HepG2 (cell line): ENCODE results near the gene MS4A10. TPM values are rescaled to one million over a fixed set of nuclear protein-coding genes. Genes with fewer than 3 reads are reported as not detected.

Experiments used
- ATAC-seq: fragments of 200-7000 bp; cut with Tn5 transposase; 3 replicates; pipeline ENCODE4 v1.9.1; 2020; ENCODE audit warnings: mild to moderate bottlenecking, moderate library complexity
- BruUV-seq: library from RNA; stranded (reverse); fragments of 400-500 nt; replicated peaks from 2 replicates; lab custom pipeline; 2021; lab: Mats Ljungman, UMichigan
- CTCF ChIA-PET: fragments of 300-600 bp; formaldehyde crosslinking; extraction: SDS; loops from one replicate; lab custom pipeline; 2021; ENCODE audit warnings: low total read pairs, inconsistent platforms, low intra/inter-chr PET ratio; lab: Yijun Ruan, JAX
- POLR2A ChIA-PET: fragments of 350-600 bp; sonication (Branson Sonifier 250); formaldehyde crosslinking; loops from one replicate; lab custom pipeline; 2020; ENCODE audit warnings: antibody characterized with exemption, inconsistent platforms; lab: Yijun Ruan, JAX
- DNase-seq: peaks from one replicate; pipeline ENCODE4 v3.0.0-alpha.2; 2015; ENCODE audit warnings: low spot score
- FAIRE-seq: peaks from 3 replicates; lab custom pipeline; 2011; peaks lifted over from hg19 to GRCh38; lab: Jason Lieb, UNC
- H2AFZ ChIP-seq: one replicate; pipeline ENCODE4 v1.6.1; 2011; ENCODE audit warnings: low read length, inconsistent platforms
- H3K27ac ChIP-seq: fragments of 300-600 bp; 3 replicates; pipeline ENCODE4 v1.8.0; 2011; ENCODE audit warnings: mixed run types, mild to moderate bottlenecking, mixed read lengths, low read length, inconsistent platforms; ENCODE audit not compliant: insufficient read depth; ENCODE audit errors: extremely low read length
- H3K27me3 ChIP-seq, 2 experiments: fragments of 200-600 bp in 1 of 2; 2 replicates in 1 of 2; 3 replicates in 1 of 2; pipeline versions ENCODE4 v1.6.0 to v1.8.0; 2011; ENCODE audit warnings: low read length in 2 of 2, mild to moderate bottlenecking in 2 of 2, moderate library complexity in 2 of 2, inconsistent platforms in 1 of 2; ENCODE audit not compliant: insufficient read depth in 2 of 2, control insufficient read depth in 1 of 2
- H3K36me3 ChIP-seq, 2 experiments: fragments of 200-600 bp in 1 of 2; replicated peaks in 1 of 2; 2 replicates in 1 of 2; 3 replicates in 1 of 2; pipeline versions ENCODE4 v1.5.1 to v1.8.0; 2011; ENCODE audit warnings: low read length in 2 of 2, inconsistent platforms in 1 of 2; ENCODE audit not compliant: insufficient read depth in 2 of 2, control insufficient read depth in 1 of 2
- H3K4me1 ChIP-seq: 2 replicates; pipeline ENCODE4 v1.5.1; 2012; ENCODE audit warnings: low read length, inconsistent platforms; ENCODE audit not compliant: insufficient read depth
- H3K4me2 ChIP-seq: 2 replicates; pipeline ENCODE4 v1.6.0; 2011; ENCODE audit warnings: low read depth, low read length, inconsistent platforms
- H3K4me3 ChIP-seq, 3 experiments: fragments of 200-600 bp in 1 of 3; sonication (generic), shearing (Covaris generic) in 1 of 3; replicated peaks in 1 of 3; 2 replicates each; pipeline ENCODE4 v1.5.1; 2011 to 2016; ENCODE audit warnings: low read length in 3 of 3, inconsistent platforms in 2 of 3, low read depth in 2 of 3, mild to moderate bottlenecking in 2 of 3, control low read depth in 1 of 3, mixed read lengths in 1 of 3; ENCODE audit not compliant: insufficient read depth in 1 of 3
- H3K79me2 ChIP-seq: one replicate; pipeline ENCODE4 v1.6.1; 2011; ENCODE audit warnings: low read length, inconsistent platforms; ENCODE audit not compliant: insufficient read depth
- H3K9ac ChIP-seq: 2 replicates; pipeline ENCODE4 v1.6.0; 2011; ENCODE audit warnings: mild to moderate bottlenecking, low read depth, low read length, inconsistent platforms; ENCODE audit not compliant: insufficient read depth
- H3K9me3 ChIP-seq: 2 replicates; pipeline ENCODE4 v1.5.1; 2012; ENCODE audit warnings: mild to moderate bottlenecking, low read length
- H4K20me1 ChIP-seq: 2 replicates; pipeline ENCODE4 v1.6.0; 2011; ENCODE audit warnings: inconsistent platforms, mild to moderate bottlenecking, low read length, moderate library complexity; ENCODE audit not compliant: insufficient read depth
- CHCHD3 ChIP-seq: sonication (generic); formaldehyde crosslinking; IDR thresholded peaks from 2 replicates; pipeline ENCODE4 v1.8.0; 2022; ENCODE audit warnings: mild to moderate bottlenecking, missing genetic modification reagents, moderate library complexity
- EP300 ChIP-seq, 3 experiments: sonication (generic) in 1 of 3; formaldehyde crosslinking in 1 of 3; IDR thresholded peaks; 2 replicates each; pipeline versions ENCODE4 v1.5.1 to v1.6.1; 2011 to 2020; ENCODE audit warnings: low read depth in 2 of 3, low read length in 2 of 3, borderline replicate concordance in 1 of 3, improper control_type of control experiment in 1 of 3, mild to moderate bottlenecking in 1 of 3, missing genetic modification reagents in 1 of 3, moderate library complexity in 1 of 3
- FOXM1 ChIP-seq: sonication (generic); formaldehyde crosslinking; IDR thresholded peaks from 2 replicates; pipeline ENCODE4 v1.5.0; 2020; ENCODE audit warnings: missing genetic modification reagents
- PHF21A ChIP-seq: sonication (generic); formaldehyde crosslinking; IDR thresholded peaks from 2 replicates; pipeline ENCODE4 v1.5.0; 2020; ENCODE audit warnings: mild to moderate bottlenecking, missing genetic modification reagents
- POLR2AphosphoS5 ChIP-seq: IDR thresholded peaks from 2 replicates; pipeline ENCODE4 v1.6.1; 2012; ENCODE audit warnings: low read depth, low read length
- PREB ChIP-seq: sonication (generic); formaldehyde crosslinking; IDR thresholded peaks from 2 replicates; pipeline ENCODE4 v1.4.0; 2020; ENCODE audit warnings: missing genetic modification reagents
- SIN3A ChIP-seq: IDR thresholded peaks from 2 replicates; pipeline ENCODE4 v1.6.1; 2011; ENCODE audit warnings: low read depth, mild to moderate bottlenecking, control low read depth, low read length, borderline replicate concordance
- SIX1 ChIP-seq: sonication (generic); formaldehyde crosslinking; IDR thresholded peaks from 2 replicates; pipeline ENCODE4 v1.4.0; 2020; ENCODE audit warnings: missing genetic modification reagents, borderline replicate concordance
- ZNF329 ChIP-seq: sonication (generic); formaldehyde crosslinking; IDR thresholded peaks from 2 replicates; pipeline ENCODE4 v1.9.0; 2021; ENCODE audit warnings: low read depth, mild to moderate bottlenecking, missing genetic modification reagents
- ZNF580 ChIP-seq: IDR thresholded peaks from 2 replicates; pipeline ENCODE4 v1.6.1; 2016; ENCODE audit warnings: low read depth, borderline replicate concordance
- ZUFSP ChIP-seq: sonication (generic); formaldehyde crosslinking; IDR thresholded peaks from 2 replicates; pipeline ENCODE4 v1.9.0; 2021; ENCODE audit warnings: missing genetic modification reagents, mild to moderate bottlenecking, borderline replicate concordance
- WGBS: methylation state at CpG from one replicate; pipeline ENCODE4 v1.1.6; 2017; ENCODE audit warnings: low lambda C conversion rate; 5-methylcytosine and 5-hydroxymethylcytosine counted together
- in situ Hi-C: cut with HindIII; loops from 2 replicates; pipeline ENCODE4 v1.10.0; 2017; ENCODE audit warnings: low pct_unique_long_range_greater_than_20kb; ENCODE audit not compliant: extremely low pct_ligation_motif_present
- intact Hi-C: fragments of 100-400 bp; cut with micrococcal nuclease; formaldehyde crosslinking; loops from one replicate; pipeline ENCODE4 v1.10.0; 2022; ENCODE audit not compliant: unreplicated experiment
- polyA plus RNA-seq, 8 experiments: library from polyadenylated mRNA; depleted of rRNA in 3 of 8; stranded (reverse) in 7 of 8; unstranded in 1 of 8; fragments of >200 nt; fragmentation: Illumina TruSeq in 4 of 8; extraction: Trizol in 4 of 8; gene quantifications; 2 replicates each; pipeline versions ENCODE4 v1.2.1 to v1.2.3, GENCODE V29; 2011 to 2016; ENCODE audit warnings: low read depth in 4 of 8, missing spikeins in 1 of 8, mixed read lengths in 1 of 8; ENCODE audit not compliant: insufficient read depth in 1 of 8
- total RNA-seq, 5 experiments: library from RNA; depleted of rRNA; stranded (reverse); fragments of >200 nt; fragmentation: Illumina TruSeq; extraction: Trizol; gene quantifications; 2 replicates each; pipeline ENCODE4 v1.2.3, GENCODE V29; 2016; ENCODE audit warnings: low read depth in 1 of 5

MS4A10 gene
- total and polyA plus RNA-seq, 2 of the 13 experiments (the other 11 are each of a cell fraction or from before 2014, with no cell fraction given): not detected

GRCh38 chr11:60772666-60773065 is 12.5 kb upstream of the MS4A10 start:
- intact Hi-C loops: no loop called here
- CTCF ChIA-PET: no interaction called here

More at GRCh38 chr11:60772666-60773065, 12.5 kb upstream of the MS4A10 start:
- no peak overlapping the region for H3K27ac ChIP-seq
- H3K27me3 ChIP-seq: peaks cover 0 to 32% of the 10 kb centered on the region in 2 experiments; a peak in 2 of 5 replicates
- H4K20me1 ChIP-seq: no peaks in the 10 kb centered on the region
- no peak for ATAC-seq
- H2AFZ ChIP-seq: no peak overlapping the region
- no peak for DNase-seq
- no peak overlapping the region for H3K4me3 ChIP-seq
- H3K4me1 ChIP-seq: no peaks in the 10 kb centered on the region
- 61% methylated on average over 6 of the region's 8 CpGs for WGBS
- in situ Hi-C loops: no loop called here
- no peaks in the 10 kb centered on the region for H3K9me3 ChIP-seq
- no peaks in the 10 kb centered on the region for H3K79me2 ChIP-seq
- no peak overlapping the region for H3K9ac ChIP-seq
- no peaks in the 10 kb centered on the region for H3K36me3 ChIP-seq
- POLR2A ChIA-PET: no interaction called here
- no peak for FAIRE-seq
- no TSS peak for BruUV-seq
- TF ChIP-seq POLR2AphosphoS5: no peak
- TF ChIP-seq SIX1: no peak
- TF ChIP-seq SIN3A: no peak
- TF ChIP-seq PHF21A: no peak
- no peak for TF ChIP-seq ZNF580 (CRISPR knock-in tag)
- no peak for TF ChIP-seq ZUFSP (CRISPR knock-in tag)
- TF ChIP-seq ZNF329 (CRISPR knock-in tag): no peak
- no peak for TF ChIP-seq FOXM1 (CRISPR knock-in tag)
- TF ChIP-seq PREB (CRISPR knock-in tag): no peak
- no peak for TF ChIP-seq EP300 (IDR thresholded peaks at IDR 0.05; ENCODE audit: low read depth in 2 of 2, low read length in 2 of 2)
- no peak for TF ChIP-seq EP300 (CRISPR knock-in tag; IDR thresholded peaks at IDR 0.05; ENCODE audit: borderline replicate concordance)
- TF ChIP-seq CHCHD3 (CRISPR knock-in tag): no peak
- no peak overlapping the region for H3K4me2 ChIP-seq
